HepG2 (cell line): Measurements from ENCODE around the gene ORC6. TPM values are rescaled to one million over a fixed set of nuclear protein-coding genes. Genes with fewer than 3 reads are reported as not detected.

Experiments used
- AFF4 ChIP-seq: sonication (generic); formaldehyde crosslinking; IDR thresholded peaks from 2 replicates; pipeline ENCODE4 v1.4.0; 2020; ENCODE audit warnings: missing genetic modification reagents
- FOXJ3 ChIP-seq: sonication (generic); formaldehyde crosslinking; IDR thresholded peaks from 2 replicates; pipeline ENCODE4 v1.4.0; 2020; ENCODE audit warnings: missing genetic modification reagents, mild to moderate bottlenecking, borderline replicate concordance
- FOXO1 ChIP-seq: sonication (generic); formaldehyde crosslinking; IDR thresholded peaks from 2 replicates; pipeline ENCODE4 v1.4.0; 2020; ENCODE audit warnings: missing genetic modification reagents
- GPN1 ChIP-seq: sonication (generic); formaldehyde crosslinking; IDR thresholded peaks from 2 replicates; pipeline ENCODE4 v1.5.1; 2020; ENCODE audit warnings: missing genetic modification reagents, borderline replicate concordance
- MIXL1 ChIP-seq: IDR thresholded peaks from 2 replicates; pipeline ENCODE4 v1.6.1; 2016
- MLLT10 ChIP-seq: sonication (generic); formaldehyde crosslinking; IDR thresholded peaks from 2 replicates; pipeline ENCODE4 v1.4.0; 2020; ENCODE audit warnings: missing genetic modification reagents
- NR2F6 ChIP-seq, 2 experiments: IDR thresholded peaks; 2 replicates each; pipeline ENCODE4 v1.6.1; 2016; ENCODE audit warnings: antibody characterized with exemption in 1 of 2, mild to moderate bottlenecking in 1 of 2
- PBX2 ChIP-seq: IDR thresholded peaks from 2 replicates; pipeline ENCODE4 v1.6.1; 2016; ENCODE audit warnings: control low read depth
- SNAI1 ChIP-seq: sonication (generic); formaldehyde crosslinking; IDR thresholded peaks from 2 replicates; pipeline ENCODE4 v1.5.0; 2020; ENCODE audit warnings: mild to moderate bottlenecking, missing genetic modification reagents, borderline replicate concordance
- TBX2 ChIP-seq: sonication (generic); formaldehyde crosslinking; IDR thresholded peaks from 2 replicates; pipeline ENCODE4 v1.5.0; 2020; ENCODE audit warnings: missing genetic modification reagents, mild to moderate bottlenecking, borderline replicate concordance
- THYN1 ChIP-seq: sonication (generic); formaldehyde crosslinking; IDR thresholded peaks from 2 replicates; pipeline ENCODE4 v1.8.1; 2023; ENCODE audit warnings: low read depth, mild to moderate bottlenecking, moderate library complexity, missing genetic modification reagents, borderline replicate concordance
- ZGPAT ChIP-seq: IDR thresholded peaks from 2 replicates; pipeline ENCODE4 v1.6.1; 2016; ENCODE audit warnings: mild to moderate bottlenecking
- ZNF670 ChIP-seq: sonication (generic); formaldehyde crosslinking; IDR thresholded peaks from 2 replicates; pipeline ENCODE4 v1.8.0; 2022; ENCODE audit warnings: mild to moderate bottlenecking, missing genetic modification reagents, borderline replicate concordance
- ZNF710 ChIP-seq: sonication (generic); formaldehyde crosslinking; IDR thresholded peaks from 2 replicates; pipeline ENCODE4 v1.5.0; 2020; ENCODE audit warnings: mild to moderate bottlenecking, missing genetic modification reagents, borderline replicate concordance
- ZSCAN20 ChIP-seq: sonication (generic); formaldehyde crosslinking; IDR thresholded peaks from 2 replicates; pipeline ENCODE4 v1.4.0; 2020; ENCODE audit warnings: missing genetic modification reagents, mild to moderate bottlenecking, borderline replicate concordance
- ZSCAN21 ChIP-seq: sonication (generic); formaldehyde crosslinking; IDR thresholded peaks from 2 replicates; pipeline ENCODE4 v1.8.0; 2022; ENCODE audit warnings: mild to moderate bottlenecking, missing genetic modification reagents, moderate library complexity, borderline replicate concordance
- polyA plus RNA-seq, 8 experiments: library from polyadenylated mRNA; depleted of rRNA in 3 of 8; stranded (reverse) in 7 of 8; unstranded in 1 of 8; fragments of >200 nt; fragmentation: Illumina TruSeq in 4 of 8; extraction: Trizol in 4 of 8; gene quantifications; 2 replicates each; pipeline versions ENCODE4 v1.2.1 to v1.2.3, GENCODE V29; 2011 to 2016; ENCODE audit warnings: low read depth in 4 of 8, missing spikeins in 1 of 8, mixed read lengths in 1 of 8; ENCODE audit not compliant: insufficient read depth in 1 of 8
- total RNA-seq, 5 experiments: library from RNA; depleted of rRNA; stranded (reverse); fragments of >200 nt; fragmentation: Illumina TruSeq; extraction: Trizol; gene quantifications; 2 replicates each; pipeline ENCODE4 v1.2.3, GENCODE V29; 2016; ENCODE audit warnings: low read depth in 1 of 5

Gene ORC6
- total and polyA plus RNA-seq, 2 of the 13 experiments (the other 11 are each of a cell fraction or from before 2014, with no cell fraction given), result 34.2 to 69.8 TPM

GRCh38 chr16:46689365-46690280 lies at the start of gene ORC6 (continued):
- TF ChIP-seq ZNF710 (CRISPR knock-in tag), result peak; percentile 73; the same call in 1 of the 2 replicates
- no peak for TF ChIP-seq MLLT10 (CRISPR knock-in tag)
- no peak; the same call in 1 of the 2 replicates for TF ChIP-seq GPN1 (CRISPR knock-in tag)
- no peak; the same call in 1 of the 2 replicates for TF ChIP-seq ZSCAN20 (CRISPR knock-in tag)
- no peak for TF ChIP-seq THYN1 (CRISPR knock-in tag)
- TF ChIP-seq SNAI1 (CRISPR knock-in tag), result no peak
- peak; percentile 12; the same call in 1 of the 2 replicates for TF ChIP-seq ZSCAN21
- peak; percentile 18; the same call in 1 of the 2 replicates for TF ChIP-seq FOXO1 (CRISPR knock-in tag)
- no peak for TF ChIP-seq FOXJ3 (CRISPR knock-in tag)
- peak; percentile 59 for TF ChIP-seq TBX2
- TF ChIP-seq ZNF670 (CRISPR knock-in tag), result peak; percentile 81; the same call in 1 of the 2 replicates
- 0 out of 2 replicates have a peak, but pooled peaks have one; percentile 63 for TF ChIP-seq AFF4 (CRISPR knock-in tag)
- TF ChIP-seq MIXL1 (CRISPR knock-in tag), result peak; percentile 26; the same call in 1 of the 2 replicates
- no peak; the same call in 1 of the 2 replicates for TF ChIP-seq NR2F6 (IDR thresholded peaks at IDR 0.05)
- no peak; the same call in 1 of the 2 replicates for TF ChIP-seq NR2F6 (CRISPR knock-in tag; IDR thresholded peaks at IDR 0.05)
- TF ChIP-seq ZGPAT (CRISPR knock-in tag), result no peak; the same call in 1 of the 2 replicates
- no peak for TF ChIP-seq PBX2 (CRISPR knock-in tag)
